ENCODE data around the gene DOLPP1.

Gene DOLPP1

DNA sequence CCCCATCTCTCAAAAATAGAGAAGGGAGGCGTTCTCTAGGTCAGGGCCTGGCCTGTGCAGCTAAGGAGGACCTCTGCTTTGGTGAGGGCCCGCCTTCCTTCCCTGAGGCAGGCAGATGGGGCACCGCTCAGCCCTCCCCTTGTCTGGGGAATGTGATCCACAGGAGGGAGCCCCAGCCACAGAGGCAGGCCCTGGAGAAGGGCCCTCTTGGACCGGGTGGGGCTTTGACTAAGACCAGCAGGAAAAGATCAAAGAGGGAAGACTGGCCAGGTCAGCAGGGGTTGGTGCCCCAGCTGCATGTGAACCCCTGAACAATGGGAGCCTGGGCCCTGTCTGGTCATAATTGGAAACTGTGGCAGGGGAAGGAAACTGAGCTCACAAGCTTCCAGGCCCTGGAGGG lies 52.2 kb downstream of the DOLPP1 start:
- no peak overlapping the region for H3K4me3 ChIP-seq (ENCODE audit: low read depth, low read length)
- H3K4me1 ChIP-seq (ENCODE audit: control insufficient read depth, insufficient read depth, low read length): no peaks in the 10 kb centered on the region
- H3K27ac ChIP-seq (ENCODE audit: low read depth, low read length): no peak overlapping the region
- H3K9me3 ChIP-seq (ENCODE audit: control insufficient read depth, insufficient read depth, low read length): no peaks in the 10 kb centered on the region
- H3K27me3 ChIP-seq (ENCODE audit: control insufficient read depth, insufficient read depth, low read length): no peaks in the 10 kb centered on the region
- peaks cover 75% of the 10 kb centered on the region for H3K36me3 ChIP-seq (ENCODE audit: control insufficient read depth, insufficient read depth, low read length)
- H3K9ac ChIP-seq (ENCODE audit: low read depth, low read length): no peak overlapping the region

DNA sequence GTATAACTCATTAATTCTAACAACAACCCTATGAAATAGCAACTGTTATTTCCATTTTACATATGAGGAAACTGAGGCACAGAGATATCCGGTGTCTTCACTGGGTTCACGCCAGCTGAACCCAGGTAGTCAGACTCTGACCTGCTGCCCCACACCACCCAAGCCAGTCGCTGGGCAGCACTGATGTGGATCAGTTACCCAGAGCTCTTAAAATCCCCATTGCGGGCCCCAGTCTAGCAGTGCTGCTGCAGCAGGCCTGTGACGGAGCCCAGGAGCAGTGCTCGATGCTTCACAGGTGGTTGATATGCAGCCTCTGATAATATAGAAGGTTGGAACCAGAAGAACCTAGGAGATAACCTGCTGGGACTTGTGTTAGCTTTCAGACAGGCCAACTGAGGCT lies 54.6 kb downstream of the DOLPP1 start:
- no peak overlapping the region for H3K4me3 ChIP-seq (ENCODE audit: low read depth, low read length)
- H3K27me3 ChIP-seq (ENCODE audit: control insufficient read depth, insufficient read depth, low read length): no peaks in the 10 kb centered on the region
- H3K27ac ChIP-seq (ENCODE audit: low read depth, low read length): no peak overlapping the region
- H3K36me3 ChIP-seq (ENCODE audit: control insufficient read depth, insufficient read depth, low read length): peaks cover 62% of the 10 kb centered on the region
- no peak overlapping the region for H3K9ac ChIP-seq (ENCODE audit: low read depth, low read length)
- H3K9me3 ChIP-seq (ENCODE audit: control insufficient read depth, insufficient read depth, low read length): no peaks in the 10 kb centered on the region
- peaks cover 11% of the 10 kb centered on the region for H3K4me1 ChIP-seq (ENCODE audit: control insufficient read depth, insufficient read depth, low read length)

DNA sequence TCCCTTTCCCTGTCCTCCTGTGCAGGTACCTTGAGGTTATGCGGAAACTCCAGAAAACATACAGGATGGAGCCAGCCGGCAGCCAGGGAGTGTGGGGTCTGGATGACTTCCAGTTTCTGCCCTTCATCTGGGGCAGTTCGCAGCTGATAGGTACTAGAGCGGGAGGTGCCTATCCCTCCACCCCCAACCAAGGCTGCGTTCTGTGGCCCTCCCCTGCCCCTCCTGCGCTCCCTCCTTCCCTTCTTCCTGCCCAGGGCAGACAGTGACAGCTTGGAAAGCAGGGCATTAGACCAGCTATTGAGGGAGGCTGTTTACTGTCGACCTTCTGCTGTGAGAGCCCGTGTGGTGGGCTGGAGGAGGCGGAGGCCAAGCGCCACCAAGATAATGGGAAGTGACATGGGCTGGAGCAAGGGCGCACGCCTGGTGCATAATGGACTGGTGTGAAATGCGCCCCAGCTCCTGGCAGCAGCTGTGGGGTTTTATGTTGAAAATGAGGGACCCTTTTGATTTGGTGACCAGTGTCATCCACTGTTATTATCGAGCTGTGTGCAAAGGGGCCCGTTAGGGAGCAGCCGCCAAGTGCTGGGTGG lies 55.6 kb downstream of the DOLPP1 start:
- H3K4me3 ChIP-seq (ENCODE audit: low read depth, low read length): no peak overlapping the region
- H3K9ac ChIP-seq (ENCODE audit: low read depth, low read length): no peak overlapping the region
- no peak overlapping the region for H3K27ac ChIP-seq (ENCODE audit: low read depth, low read length)
- no peaks in the 10 kb centered on the region for H3K9me3 ChIP-seq (ENCODE audit: control insufficient read depth, insufficient read depth, low read length)
- peaks cover 56% of the 10 kb centered on the region for H3K36me3 ChIP-seq (ENCODE audit: control insufficient read depth, insufficient read depth, low read length)
- no peaks in the 10 kb centered on the region for H3K27me3 ChIP-seq (ENCODE audit: control insufficient read depth, insufficient read depth, low read length)
- peaks cover 21% of the 10 kb centered on the region for H3K4me1 ChIP-seq (ENCODE audit: control insufficient read depth, insufficient read depth, low read length)

DNA sequence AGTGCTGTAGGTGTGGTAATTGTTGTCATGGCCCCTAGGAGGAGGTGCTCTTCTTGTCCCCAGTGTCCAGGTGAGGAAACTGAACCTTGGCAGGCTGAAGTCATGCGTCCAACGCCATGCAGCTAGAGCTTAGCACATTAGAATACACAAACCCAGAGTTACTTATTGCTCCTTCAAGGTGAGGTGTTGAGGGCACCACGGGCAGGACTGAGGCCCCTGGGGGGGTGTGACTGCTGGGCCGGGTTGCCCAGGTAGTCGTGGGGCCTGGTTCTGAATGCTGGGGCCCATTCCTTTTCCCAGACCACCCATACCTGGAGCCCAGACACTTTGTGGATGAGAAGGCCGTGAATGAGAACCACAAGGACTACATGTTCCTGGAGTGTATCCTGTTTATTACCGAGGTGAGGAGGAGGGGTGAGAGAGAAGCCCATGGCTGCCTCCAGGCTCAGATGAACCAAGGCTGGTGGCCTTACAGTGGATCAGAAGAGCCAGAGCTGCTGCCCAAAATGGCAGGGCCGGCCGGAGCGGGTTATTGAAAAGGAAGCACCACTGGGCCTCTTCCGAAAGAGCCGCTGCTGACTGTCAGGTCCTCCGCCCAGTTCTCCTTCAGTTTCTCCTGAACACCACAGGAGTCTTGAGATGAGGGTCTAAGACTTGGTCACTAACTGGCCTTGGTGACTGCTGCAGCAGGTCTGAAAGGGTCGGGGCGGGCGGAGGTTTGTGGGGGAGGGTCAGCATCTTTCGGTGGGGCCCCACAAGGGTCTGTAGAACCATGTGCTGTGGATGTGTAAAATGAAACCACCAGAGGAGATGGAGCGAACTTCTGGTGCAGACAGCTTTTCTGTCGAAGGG lies 56.6 kb downstream of the DOLPP1 start:
- Histone ChIP-seq H3K9ac (ENCODE audit: low read depth, low read length) (no peak overlapping the region), H3K4me3 (ENCODE audit: low read depth, low read length) (no peak overlapping the region), H3K27ac (ENCODE audit: low read depth, low read length) (no peak overlapping the region), H3K36me3 (ENCODE audit: control insufficient read depth, insufficient read depth, low read length) (peaks cover 58% of the 10 kb centered on the region), H3K9me3 (ENCODE audit: control insufficient read depth, insufficient read depth, low read length) (no peaks in the 10 kb centered on the region), H3K27me3 (ENCODE audit: control insufficient read depth, insufficient read depth, low read length) (no peaks in the 10 kb centered on the region), H3K4me1 (ENCODE audit: control insufficient read depth, insufficient read depth, low read length) (peaks cover 29% of the 10 kb centered on the region)

DNA sequence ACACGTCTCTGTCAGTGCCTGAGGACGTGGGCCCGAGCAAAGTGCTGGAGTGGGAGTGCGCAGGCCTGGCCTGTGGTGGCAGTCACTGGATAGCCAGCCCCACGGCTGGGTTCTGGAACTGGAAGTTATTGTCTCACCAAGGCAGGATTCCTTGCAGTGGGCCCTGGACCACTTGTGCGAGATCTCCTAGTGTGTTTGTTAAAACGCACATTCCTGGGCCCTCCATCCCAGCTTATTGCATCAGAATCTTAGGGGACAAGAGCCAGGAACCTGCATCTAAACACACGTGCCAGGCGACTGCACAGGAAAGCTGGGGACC lies 57.2 kb downstream of the DOLPP1 start:
- Histone ChIP-seq H3K4me1 (ENCODE audit: control insufficient read depth, insufficient read depth, low read length) (peaks cover 34% of the 10 kb centered on the region), H3K36me3 (ENCODE audit: control insufficient read depth, insufficient read depth, low read length) (peaks cover 57% of the 10 kb centered on the region), H3K9ac (ENCODE audit: low read depth, low read length) (no peak overlapping the region)

DNA sequence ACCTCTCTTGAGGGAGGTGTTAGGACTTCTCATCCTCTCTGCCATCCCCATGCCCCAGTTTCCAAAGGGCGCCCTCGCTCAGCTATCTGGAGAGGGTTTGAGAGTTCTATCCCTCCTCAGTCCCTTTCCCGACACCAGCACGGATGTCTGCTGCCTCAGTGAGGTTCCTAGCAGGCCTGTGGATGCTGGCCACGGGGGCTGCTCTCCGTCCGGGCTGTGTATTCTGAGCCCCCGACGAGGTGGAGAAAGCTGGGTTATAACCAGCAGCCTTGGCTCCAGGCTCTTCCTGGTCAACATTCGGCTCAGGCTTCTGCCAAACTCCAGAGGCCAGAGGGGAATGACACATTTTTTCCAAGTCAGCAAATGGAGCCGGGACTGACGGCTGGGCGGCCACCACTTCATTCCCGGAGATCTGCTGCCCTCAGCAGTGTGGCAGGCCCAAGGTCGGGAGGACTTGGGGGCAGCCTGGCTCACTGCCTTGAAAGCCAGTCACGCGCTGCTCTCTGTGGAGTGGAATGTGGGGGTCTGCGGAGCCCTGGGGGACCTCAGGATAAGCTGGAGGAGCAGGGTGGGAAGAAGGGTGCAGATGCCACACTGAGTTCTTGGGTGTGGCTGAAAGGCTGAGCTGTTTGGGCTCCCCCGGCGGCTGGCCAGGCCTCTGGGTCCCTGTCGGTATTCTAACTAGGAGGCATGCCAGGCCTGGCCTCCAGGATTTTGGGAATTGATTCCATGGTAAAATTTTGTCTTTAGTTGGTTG lies 57.7 kb downstream of the DOLPP1 start:
- peaks cover 37% of the 10 kb centered on the region for H3K4me1 ChIP-seq (ENCODE audit: control insufficient read depth, insufficient read depth, low read length)
- peak overlapping the region; percentile 26 for H3K27ac ChIP-seq (ENCODE audit: low read depth, low read length)
- no peak overlapping the region for H3K9ac ChIP-seq (ENCODE audit: low read depth, low read length)
- H3K4me3 ChIP-seq (ENCODE audit: low read depth, low read length): no peak overlapping the region
- peaks cover 57% of the 10 kb centered on the region for H3K36me3 ChIP-seq (ENCODE audit: control insufficient read depth, insufficient read depth, low read length)
- H3K9me3 ChIP-seq (ENCODE audit: control insufficient read depth, insufficient read depth, low read length): no peaks in the 10 kb centered on the region
- H3K27me3 ChIP-seq (ENCODE audit: control insufficient read depth, insufficient read depth, low read length): no peaks in the 10 kb centered on the region

More for the DNA sequence above, 57.2 kb downstream of the DOLPP1 start:
- no peak overlapping the region for H3K27ac ChIP-seq (ENCODE audit: low read depth, low read length)
- no peak overlapping the region for H3K4me3 ChIP-seq (ENCODE audit: low read depth, low read length)
- H3K9me3 ChIP-seq (ENCODE audit: control insufficient read depth, insufficient read depth, low read length): no peaks in the 10 kb centered on the region
- no peaks in the 10 kb centered on the region for H3K27me3 ChIP-seq (ENCODE audit: control insufficient read depth, insufficient read depth, low read length)

DNA sequence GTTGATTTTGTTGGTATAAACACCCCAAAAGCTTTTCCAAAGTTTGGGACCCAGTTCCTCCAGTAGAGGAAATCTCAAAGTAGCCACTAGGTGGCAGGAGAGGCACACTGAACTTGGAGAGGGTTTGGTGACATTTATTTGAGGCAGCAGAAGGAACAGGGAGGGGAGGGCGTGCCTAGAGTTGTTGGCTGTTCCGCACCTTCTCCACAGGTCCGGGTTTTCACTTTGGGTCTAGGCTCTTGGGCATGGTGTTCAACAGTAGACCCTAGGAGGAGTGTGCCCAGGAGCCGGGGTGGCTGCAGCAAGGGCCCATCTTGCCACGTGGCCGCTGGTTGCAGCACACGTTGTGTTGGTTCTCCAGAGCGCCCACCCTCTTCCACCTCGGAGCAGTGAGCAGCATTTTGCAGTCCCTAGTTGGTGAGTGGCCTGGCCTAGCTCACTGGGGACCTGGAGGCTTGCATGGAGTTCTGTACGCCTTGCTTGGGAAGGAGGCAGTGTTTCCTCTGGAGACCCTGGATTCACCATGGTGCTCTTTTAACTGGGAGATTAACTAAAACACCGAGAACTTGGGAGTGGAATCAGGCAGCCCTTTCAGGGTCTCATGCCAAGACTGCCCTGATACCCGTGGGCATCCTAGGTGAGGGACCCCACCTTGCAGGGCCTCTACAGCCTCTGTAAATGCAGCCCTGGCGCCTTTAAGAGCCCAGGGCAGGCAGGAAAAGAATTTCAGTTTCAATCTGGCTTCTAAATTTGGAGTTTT lies 58.5 kb downstream of the DOLPP1 start:
- H3K27ac ChIP-seq (ENCODE audit: low read depth, low read length): peak overlapping the region; percentile 100
- peak overlapping the region; percentile 32 for H3K9ac ChIP-seq (ENCODE audit: low read depth, low read length)
- no peaks in the 10 kb centered on the region for H3K9me3 ChIP-seq (ENCODE audit: control insufficient read depth, insufficient read depth, low read length)
- H3K4me1 ChIP-seq (ENCODE audit: control insufficient read depth, insufficient read depth, low read length): peaks cover 43% of the 10 kb centered on the region
- peaks cover 57% of the 10 kb centered on the region for H3K36me3 ChIP-seq (ENCODE audit: control insufficient read depth, insufficient read depth, low read length)
- no peaks in the 10 kb centered on the region for H3K27me3 ChIP-seq (ENCODE audit: control insufficient read depth, insufficient read depth, low read length)
- peak overlapping the region; percentile 51 for H3K4me3 ChIP-seq (ENCODE audit: low read depth, low read length)

DNA sequence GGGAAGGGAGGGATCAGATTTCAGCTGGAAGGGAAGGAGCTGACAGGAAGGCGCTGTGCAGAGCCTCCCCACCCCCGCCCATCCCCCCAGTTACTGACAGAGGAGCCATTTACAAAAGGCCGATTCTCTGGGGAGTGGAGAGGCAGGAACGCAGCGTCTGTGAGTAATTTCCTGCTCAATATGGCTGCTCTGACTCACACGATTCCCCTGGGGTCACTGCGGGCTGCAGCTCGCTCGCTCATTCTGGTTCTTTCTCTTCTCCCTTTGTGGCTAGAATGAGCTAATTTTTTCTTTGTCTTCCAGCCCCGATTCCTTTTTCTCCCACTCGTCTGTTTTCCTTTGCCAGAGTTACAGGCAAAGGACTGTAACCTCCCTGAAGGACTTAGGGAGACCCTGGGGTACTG lies 59.1 kb downstream of the DOLPP1 start:
- Histone ChIP-seq H3K9ac (ENCODE audit: low read depth, low read length) (peak overlapping the region; percentile 85), H3K9me3 (ENCODE audit: control insufficient read depth, insufficient read depth, low read length) (no peaks in the 10 kb centered on the region), H3K4me1 (ENCODE audit: control insufficient read depth, insufficient read depth, low read length) (peaks cover 43% of the 10 kb centered on the region), H3K27me3 (ENCODE audit: control insufficient read depth, insufficient read depth, low read length) (no peaks in the 10 kb centered on the region), H3K27ac (ENCODE audit: low read depth, low read length) (peak overlapping the region; percentile 100), H3K36me3 (ENCODE audit: control insufficient read depth, insufficient read depth, low read length) (peaks cover 52% of the 10 kb centered on the region), H3K4me3 (ENCODE audit: low read depth, low read length) (peak overlapping the region; percentile 51)

All from HUES48 (cell line).